Subcutaneous adipose tissue (tissue), 4 donors: ENCODE results near the gene SALL2. TPM values are rescaled to one million over a fixed set of nuclear protein-coding genes. Genes with fewer than 3 reads are reported as not detected.

Source experiments
- CTCF ChIP-seq: fragments of 450-650 bp; IDR thresholded peaks from one replicate; pipeline ENCODE4 v1.5.1; 2016; ENCODE audit warnings: low read depth, mild to moderate bottlenecking, control low read depth, antibody characterized with exemption, moderate library complexity
- total RNA-seq, 4 donors: library from RNA; depleted of rRNA; stranded (reverse); fragments of >200 nt; gene quantifications; one replicate each; pipeline ENCODE4 v1.1.0, GENCODE V29; 2016

SALL2 gene
- total RNA-seq: 1 to 10 TPM in 3 of 4 donors, under 1 TPM in 1; 0.65 to 6.6 (median 3.6) TPM

GRCh38 chr14:21525962-21526671, at the start of gene SALL2:
SALL2 (minus strand) TSS chr14:21526346; CDS start chr14:21526127, 219 bp downstream.
- TF ChIP-seq CTCF: no peak

GRCh38 chr14:21575661-21576060, 49.5 kb upstream of the SALL2 start:
- TF ChIP-seq CTCF: no peak

- no peak for TF ChIP-seq CTCF
Observed at GRCh38 chr14:21572604-21573003, 46.5 kb upstream of the SALL2 start.

- TF ChIP-seq CTCF: no peak
Observed at GRCh38 chr14:21558703-21559170, 32.6 kb upstream of the SALL2 start.

- no peak for TF ChIP-seq CTCF
Observed at GRCh38 chr14:21557084-21557901, 31.1 kb upstream of the SALL2 start.

- TF ChIP-seq CTCF: no peak
Observed at GRCh38 chr14:21556378-21557083, 30.4 kb upstream of the SALL2 start.

- TF ChIP-seq CTCF: no peak
Observed at GRCh38 chr14:21553266-21553665, 27.1 kb upstream of the SALL2 start.
